ENCODE data around the gene SBF2.
"Not testable (repeated sequence)": the region's sequence is repeated elsewhere in the genome, so short reads cannot be mapped to it uniquely, and the experiment has no call there.

SBF2 gene

DNA sequence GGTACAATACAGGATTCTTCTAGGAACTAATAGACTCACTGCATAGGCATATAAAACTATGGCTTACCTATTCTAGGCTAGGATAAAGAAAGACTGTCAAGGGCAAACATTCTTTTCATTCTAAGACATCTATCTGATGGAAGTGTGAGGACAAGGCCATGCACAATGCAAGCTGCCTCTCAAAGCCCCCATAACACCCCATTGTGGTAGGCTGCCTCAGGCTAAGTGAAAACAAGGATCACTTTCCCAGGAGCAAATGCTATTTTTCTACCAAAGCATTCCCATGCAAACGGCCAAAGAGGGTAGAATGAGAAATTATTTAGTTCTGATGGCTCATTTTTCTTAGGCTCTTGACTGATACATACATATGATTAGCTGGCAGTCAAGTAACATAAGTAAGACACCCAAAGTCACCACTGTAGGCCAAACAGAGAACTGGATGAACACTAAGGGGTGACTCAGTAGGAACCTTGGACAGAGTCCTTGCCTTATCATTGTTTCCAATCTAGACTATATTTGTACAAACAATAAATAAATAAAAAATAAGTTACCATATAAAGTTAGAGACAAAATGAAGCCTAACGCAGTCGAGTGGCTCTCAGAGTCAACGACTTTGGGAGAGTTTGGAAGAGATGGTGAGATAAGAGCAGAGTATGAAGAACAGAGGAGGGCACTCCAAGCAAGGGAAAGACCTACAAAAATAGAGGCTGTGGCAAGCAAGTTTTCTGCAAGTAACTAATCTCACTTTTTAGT lies 303.6 kb downstream of the SBF2 start:
- no peak for DNase-seq

DNA sequence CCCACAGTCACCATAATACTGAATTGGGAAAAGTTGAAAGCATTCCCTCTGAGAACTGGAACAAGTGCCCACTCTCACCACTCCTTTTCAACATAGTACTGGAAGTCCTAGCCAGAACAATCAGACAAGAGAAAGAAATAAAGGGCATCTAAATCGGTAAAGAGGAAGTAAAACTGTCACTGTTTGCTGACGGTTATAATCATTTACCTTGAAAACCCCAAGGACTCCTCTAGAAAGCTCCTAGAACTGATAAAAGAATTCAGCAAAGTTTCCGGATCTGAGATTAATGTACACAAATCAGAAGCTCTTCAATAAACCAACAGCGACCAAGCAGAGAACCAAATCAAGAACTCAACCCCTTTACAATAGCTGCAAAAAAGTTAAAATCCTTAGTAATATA lies 306.7 kb downstream of the SBF2 start:
- DNase-seq, result not testable (repeated sequence)

DNA sequence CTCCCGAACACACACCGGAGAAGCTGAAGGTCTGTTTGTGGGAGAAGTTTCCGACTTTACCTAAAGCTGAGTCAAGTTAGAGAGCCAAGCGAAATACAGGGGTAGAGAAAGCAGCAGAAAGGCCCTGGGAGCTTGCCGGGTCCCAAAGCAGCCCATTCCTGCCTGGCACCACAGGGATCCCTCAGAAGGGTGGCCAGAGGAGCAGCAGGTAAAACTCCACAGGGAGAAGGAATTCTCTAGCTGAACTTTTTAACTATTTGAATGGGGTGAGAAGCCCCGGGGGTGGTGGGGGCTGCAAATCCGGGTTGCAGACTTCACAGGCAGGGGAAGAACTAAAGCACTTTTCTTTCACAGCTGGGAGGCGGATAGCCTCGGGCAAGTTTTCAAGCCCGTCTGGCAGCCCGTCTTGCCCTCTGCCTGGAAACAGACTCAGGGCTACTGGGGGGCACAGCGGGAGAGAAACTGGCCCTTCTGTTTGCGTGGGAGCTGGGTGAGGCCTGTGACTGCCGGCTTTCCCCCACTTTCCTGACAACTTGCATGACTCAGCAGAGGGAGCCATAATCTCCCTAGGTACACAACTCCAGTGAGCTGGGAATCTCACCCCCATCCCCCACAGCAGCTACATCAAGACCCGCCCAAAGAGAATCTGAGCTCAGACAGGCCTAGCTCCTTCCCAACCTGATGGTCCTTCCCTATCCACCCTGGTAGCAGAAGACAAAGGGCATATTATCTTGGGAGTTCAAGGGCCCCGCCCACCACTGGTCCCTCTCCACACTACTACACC lies 311.0 kb downstream of the SBF2 start:
- DNase-seq, result no peak

DNA sequence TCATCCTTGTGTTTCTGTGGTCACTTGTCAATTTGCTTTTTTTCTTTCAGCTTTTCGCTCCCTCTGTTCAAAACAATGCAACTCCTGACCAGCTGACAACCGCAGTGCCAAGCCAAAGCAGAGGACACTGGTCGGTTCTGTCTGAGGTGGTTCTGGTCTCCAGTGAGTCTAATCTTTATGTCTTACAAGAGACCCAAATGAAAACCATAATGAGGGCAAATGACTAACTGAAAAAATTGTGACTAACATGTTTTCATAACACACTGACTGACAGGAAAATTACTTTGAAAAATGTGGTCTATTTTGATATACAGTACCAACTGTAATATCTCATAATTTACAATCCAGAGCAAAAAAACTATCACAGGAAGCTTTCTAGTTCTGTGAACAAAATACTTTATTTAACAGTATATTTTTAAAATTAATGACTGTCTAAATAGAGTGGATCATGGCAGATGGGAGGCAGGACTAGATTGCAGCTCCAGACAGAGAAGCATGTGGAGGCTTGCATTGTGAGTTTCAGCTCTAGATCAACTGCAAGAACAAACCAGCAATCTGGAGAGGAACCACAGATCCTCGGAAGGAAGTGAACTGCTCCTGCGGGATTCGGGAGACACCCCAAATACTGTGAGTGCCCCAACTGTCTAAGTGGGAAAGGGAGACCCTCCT lies 311.8 kb downstream of the SBF2 start:
- no peak for DNase-seq

DNA sequence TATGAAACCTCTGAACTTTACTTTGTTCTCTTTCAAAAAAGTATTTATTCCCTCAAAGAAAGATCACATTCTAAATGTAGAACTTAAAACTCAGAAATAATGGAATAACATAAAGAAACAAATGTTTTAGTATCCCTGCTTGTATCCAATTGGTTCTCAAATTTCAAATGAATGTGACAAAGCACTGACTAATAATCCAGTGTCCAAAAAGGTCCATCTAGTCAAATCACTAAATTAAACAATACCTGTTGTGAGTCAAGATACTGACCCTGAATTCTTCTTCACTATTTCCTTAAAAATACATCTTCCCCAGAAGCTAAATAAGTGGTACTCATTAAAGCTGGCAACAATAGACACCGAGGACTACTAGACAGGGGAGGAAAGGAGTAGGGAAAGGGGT lies 313.1 kb downstream of the SBF2 start:
- DNase-seq, result no peak

DNA sequence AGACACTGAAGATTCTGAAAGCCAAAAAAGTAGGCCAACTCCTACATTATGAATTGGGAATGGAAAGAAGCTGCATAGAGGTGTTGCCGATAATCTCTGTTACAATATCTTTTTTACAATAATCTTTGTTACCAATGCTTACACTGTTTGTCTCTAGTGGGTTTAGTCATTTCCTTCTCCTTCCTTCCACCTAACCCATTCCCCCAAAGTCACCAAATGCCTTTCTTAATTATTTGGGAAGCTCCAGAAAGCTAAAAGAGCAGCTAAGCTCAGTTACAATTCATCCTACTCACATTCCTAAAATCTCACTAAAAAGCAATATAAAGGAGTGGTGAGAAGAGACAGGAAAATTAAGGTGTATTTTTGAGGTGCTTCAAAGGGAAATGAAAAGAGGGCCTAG lies 316.5 kb downstream of the SBF2 start:
- DNase-seq, result no peak

DNA sequence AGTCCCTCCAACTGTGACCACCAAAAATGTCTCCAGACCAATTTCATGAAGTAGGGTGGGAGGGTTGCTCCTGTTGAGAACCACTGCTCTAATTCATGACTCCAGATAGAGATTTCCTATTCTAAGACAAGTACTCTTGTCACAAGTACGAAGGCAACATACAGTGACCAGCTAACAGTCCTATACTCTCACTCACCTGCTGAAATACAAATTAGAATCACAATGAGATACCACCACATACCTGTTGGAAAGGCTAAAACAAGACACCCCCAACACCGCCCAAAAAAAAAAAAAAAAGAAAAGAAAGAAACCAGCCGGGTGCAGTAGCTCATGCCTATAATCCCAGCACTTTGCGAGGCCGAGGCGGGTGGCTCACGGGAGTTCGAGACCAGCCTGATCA lies 319.6 kb downstream of the SBF2 start:
- no peak for DNase-seq

DNA sequence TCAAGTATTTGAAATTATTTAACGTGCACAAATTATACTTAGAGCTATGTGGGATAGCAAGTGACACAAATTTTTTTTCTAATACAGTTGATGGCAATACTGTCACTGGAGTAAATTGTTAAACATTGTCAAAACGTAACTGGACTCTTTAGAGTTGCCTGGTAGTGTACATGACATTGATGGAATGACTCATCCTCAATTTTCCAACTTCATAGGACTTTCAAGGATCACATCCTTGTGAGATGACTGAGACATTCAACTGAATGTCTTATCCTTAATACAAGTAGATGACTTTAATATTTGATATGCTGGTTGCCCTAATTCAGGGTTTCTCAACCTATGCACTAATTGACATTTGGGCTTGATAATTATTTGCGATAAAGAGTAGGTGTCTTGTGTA lies 320.1 kb downstream of the SBF2 start:
- no peak for DNase-seq

DNA sequence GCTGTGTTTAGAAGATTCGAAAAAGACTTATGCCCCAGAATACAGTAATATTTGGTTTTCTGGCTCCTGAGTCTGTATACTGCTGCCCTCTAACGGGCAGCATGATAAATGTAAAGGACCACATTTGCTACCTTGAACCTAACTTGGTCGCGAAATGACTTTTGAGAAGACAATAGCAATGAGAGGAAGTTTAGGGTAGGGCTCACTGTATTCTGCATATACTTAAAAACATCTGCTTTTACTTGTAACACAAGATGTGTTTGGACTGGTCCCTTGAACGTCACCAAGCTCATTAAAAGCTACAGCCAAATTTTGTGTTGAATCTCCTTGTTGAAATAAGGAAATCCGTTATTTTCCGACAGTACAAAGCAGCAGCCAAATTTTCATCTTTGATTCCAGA lies 321.0 kb downstream of the SBF2 start:
- DNase-seq, result no peak

DNA sequence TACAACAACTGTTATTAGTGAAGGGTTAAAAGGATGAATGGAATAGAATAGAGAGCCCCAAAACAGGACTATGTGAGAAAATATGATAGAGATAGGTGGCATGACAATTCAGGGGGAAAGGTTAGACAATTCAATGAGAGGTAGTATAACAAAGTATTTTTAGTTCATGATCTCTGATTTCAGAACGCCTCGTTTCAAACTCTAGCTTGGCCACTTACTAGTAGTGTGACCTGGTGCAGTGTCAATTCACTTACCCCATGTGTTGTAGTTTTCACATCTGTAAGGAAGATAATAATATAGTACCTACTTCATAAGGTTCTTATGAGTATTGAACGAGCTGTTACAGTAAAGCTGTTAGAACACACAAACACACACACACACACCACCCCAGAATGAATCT lies 322.1 kb downstream of the SBF2 start:
- no peak for DNase-seq

DNA sequence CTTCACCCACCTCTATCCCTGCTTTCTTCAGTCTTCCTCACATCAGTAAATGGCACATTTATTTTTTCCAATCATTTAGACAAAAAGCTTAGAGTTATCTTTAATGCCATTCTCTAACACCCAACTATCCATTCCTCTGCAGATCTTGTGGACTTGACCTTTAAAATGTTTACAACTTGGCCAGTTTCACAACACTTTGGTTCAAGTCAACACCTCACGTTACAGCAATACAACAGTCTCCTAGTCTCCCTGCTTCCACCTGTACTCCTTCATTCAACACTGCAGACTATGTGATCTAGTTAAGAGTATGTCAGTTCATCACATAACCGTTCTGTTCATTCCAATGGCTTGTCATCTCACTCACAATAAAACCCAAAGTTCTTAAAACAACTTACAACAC lies 325.0 kb downstream of the SBF2 start:
- no peak for DNase-seq

DNA sequence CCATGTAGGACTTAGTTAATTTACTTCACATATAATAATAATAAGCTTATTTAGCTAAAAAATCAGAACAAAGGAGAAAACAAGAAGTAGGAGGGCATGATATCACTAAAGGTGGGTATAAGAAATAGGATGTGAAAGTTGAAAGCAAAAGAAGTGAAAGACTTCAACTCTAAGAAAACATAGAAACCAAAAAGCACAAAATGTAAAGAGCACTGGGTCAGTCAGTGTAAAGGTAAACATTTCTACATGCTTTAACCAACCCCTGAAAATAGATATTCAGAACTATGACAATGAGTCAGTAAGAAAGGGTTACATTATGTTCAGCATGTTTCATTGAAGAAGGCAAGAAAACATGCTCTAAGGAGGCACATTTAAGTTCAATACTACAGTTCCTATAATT lies 331.3 kb downstream of the SBF2 start:
- DNase-seq, result no peak

DNA sequence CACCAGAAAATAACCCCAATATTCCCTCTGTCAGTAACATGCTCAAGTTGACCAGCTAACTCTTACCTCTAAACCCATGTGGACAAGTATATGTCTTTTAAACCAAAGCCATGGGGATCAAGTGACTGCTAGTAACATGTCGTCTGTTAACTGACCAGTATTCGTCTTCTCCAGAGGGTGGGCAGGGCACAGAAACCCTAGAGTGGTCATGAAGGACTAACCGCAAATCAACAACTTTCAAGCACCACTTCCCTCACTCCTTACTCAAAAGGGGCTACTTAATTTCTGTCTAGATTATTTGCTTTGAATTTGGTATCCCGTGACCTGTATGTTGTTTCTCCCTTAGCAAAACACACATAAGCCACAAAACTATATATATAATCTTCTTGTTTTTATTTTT lies 336.9 kb downstream of the SBF2 start:
- DNase-seq, result no peak

DNA sequence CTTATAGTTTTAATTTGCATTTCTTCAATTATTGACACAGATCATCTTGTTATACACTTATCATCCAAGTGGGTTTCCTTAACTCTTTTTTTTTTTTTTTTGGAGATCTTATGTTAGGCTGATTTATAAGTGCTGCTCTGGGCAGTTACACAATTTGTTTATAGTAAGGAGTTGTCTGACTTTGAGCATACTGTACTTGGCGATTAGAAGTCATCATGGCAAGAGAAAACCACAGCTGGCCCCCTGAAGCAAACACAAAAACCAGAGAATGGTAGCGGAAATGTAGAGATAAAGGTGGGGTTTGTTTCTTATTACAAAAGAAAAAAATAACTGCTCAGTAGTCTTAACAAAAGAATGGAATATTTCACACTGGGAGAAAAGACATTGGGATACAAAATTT lies 337.5 kb downstream of the SBF2 start:
- no peak for DNase-seq

DNA sequence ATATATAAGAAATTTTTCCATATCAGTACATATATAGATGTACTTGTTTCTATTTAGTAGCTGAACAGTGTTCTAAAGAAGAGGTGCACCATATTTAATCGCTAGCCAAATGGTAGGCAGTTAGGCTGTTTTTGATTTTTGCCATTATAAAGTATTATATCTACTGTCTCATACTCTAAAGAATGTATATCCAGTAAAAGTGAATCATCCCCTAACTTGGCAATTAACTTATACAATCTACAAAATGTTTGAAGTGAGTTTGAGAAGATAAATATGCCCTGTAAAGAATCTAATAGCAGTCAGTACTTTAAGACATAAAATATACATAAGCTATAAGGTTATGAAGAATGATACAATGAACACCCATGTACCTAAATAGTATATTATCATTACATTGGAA lies 338.6 kb downstream of the SBF2 start:
- no peak for DNase-seq

DNA sequence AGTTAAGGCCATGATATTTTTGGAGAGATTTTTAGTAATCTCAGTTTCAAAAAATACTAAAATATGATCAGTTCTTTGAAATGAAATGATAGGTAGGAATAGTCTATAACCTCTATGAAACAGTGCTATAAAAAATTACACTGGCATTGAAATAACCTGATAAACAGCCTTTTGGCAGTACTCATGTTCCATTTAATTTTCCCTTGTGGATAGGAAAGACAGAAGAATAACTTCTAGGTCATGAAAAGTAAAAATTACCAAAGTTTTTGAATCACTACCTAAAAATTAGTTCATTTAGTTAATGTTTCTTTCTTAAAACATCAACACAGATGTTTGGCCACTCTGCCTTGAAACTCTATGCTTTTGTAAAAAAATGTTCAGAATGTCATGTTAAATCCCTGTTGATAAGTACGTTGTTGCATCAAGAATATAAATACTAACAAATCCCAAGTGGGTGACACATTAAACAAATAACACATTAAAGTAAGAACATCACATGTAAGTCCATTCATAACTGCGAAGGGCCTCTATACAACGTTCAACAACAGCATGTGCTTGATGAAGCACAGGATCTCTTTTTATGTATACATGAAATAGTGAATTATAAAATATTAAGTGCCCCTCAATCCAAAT lies 339.9 kb downstream of the SBF2 start:
- no peak for DNase-seq

DNA sequence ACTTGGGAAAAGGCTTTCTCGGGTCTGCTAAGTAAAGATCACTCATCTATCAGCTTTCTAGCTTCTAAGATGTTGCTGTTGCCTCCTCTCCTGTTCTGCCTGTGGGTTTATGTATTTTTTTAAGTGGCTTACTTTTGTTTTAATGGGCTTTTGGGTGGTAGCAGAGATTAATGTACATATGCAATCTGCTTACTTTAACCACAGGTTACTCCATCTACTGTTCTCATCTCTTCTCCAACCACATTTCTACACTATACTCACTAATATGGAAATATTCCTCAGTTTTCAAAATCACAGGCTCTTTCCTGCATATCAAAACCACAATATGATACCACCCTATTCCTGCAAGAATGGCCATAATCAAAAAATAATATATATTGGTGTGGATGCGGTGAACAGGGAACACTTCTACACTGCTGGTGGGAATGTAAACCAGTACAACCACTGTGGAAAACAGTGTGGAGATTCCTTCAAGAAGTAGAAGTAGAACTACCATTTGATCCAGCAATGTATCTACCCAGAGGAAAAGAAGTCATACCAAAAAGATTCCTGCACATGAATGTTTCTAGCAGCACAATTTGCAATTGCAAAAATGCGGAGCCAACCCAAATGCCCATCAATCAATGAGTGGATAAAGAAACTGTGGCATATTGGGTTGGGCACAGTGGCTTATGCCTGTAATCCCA lies 341.4 kb downstream of the SBF2 start:
- DNase-seq, result no peak

DNA sequence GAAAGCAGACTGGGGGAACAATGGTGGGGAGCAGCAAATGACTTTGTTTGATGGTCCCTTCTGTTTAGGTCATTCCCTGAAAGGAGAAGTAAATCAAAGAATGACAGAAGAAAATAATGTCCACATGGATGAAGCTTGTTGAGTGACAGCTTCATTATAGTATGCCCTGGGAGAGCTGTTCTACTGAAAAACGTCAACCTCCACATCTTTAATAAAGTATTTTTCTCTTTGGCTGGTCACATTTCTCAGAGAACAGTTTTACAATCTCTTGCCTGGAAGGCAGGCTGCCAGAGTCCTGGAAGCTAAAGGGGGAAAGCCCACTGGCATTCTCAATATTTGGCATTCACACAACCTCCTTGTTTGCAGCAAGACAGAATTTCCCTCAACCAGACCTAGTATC lies 342.2 kb downstream of the SBF2 start:
- no peak for DNase-seq

DNA sequence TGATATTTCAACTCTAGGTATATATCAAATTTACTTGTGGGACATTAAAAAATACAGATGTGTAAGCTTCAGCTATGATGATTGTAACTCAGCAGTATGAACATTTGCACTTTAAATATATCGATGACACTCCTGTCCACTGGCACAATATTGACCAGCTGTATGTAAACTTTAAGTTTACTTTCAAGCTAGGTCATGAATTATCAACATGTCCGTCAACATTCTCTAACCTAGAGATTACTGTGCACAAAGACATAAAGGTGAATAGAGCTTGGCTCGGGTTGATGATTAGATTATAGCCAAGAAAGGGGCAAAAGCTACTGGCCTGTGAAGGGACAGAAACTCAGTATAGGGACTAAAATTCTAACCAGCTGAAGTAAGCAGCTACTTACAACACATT lies 343.6 kb downstream of the SBF2 start:
- no peak for DNase-seq

DNA sequence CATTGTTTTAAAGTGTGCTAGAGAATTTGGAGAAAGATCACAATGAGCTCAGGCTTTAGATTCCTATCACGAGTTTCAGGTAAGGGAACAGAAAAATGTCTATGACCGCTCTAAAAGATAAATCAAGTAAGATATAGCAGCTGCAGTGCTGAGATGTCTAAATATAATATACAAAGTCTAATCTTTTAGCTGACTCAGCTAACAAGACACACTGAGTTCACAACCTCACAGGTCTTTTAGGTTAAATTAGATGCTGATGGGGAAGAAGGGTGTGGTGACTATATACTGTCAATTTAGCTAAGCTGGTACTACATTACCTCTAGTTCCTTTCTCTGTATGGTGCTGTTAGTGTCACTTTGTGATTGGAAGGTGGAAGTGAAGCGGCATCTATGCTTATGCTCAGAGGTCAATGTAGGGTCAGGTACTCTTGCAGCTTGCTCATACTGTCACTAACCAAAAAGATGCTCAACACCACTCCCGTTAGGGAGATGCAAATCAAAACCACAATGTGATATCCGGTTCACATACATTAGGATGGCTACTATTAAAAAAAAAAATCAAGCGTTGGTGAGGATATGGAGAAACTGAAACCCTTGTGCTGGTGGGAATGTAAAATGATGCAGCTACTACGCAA lies 346.7 kb downstream of the SBF2 start:
- DNase-seq, result no peak

DNA sequence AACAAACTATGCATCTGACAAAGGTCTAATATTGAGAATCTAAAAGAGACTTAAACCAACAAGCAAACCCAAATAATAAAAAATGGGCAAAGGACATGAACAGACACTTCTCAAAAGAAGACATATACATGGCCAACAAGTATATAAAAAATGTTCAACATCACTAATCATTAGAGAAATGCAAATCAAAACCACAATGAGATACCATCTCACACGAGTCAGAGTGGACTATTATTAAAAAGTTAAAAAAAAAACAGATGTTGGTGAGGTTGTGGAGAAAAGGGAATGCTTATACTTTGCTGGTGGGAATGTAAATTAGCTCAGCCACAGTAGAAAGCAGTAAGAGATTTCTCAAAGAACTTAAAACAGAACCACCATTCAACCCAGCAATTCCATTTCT lies 348.3 kb downstream of the SBF2 start:
- DNase-seq, result not testable (repeated sequence)

DNA sequence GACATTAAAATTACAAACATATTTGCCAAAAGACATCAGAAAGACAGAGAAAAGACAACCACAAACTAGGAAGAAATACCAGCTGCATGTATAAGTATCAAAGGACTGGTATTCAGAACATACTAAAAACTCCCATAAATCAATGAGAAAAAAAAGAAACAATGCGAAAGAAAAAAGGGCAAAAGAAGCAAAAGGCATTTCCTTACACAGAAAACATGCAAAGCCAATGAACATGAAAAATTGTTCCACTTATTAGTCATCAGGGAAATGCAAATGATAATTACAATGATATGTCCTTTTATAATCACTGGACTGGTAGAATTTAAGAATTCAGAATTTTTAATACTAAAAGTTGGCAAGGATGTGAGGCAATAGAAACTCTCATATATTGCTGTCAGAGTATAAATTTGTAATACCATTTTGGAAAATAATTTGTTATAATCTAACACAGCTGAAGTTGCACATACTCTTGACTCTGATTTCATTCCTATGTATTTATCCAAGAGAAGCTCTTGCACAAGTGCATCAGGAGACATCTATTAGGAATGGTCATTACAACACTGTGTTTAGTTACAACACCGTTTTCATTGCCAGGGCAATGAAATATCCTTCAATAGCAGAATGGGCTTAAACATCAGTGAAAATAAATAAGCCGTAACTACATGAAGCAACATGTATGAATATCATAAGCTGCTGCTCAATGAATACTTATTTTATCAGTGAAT lies 350.5 kb downstream of the SBF2 start:
- no peak for DNase-seq
